Hindlimb muscle (tissue), 1 donor: ENCODE measurements around the gene PEPD. TPM values are rescaled to one million over a fixed set of nuclear protein-coding genes. Genes with fewer than 3 reads are reported as not detected.
A peak's percentile ranks its signal among the peaks of the same experiment; 100 is the strongest.
"Not testable (repeated sequence)": the region's sequence is repeated elsewhere in the genome, so short reads cannot be mapped to it uniquely, and the experiment has no call there.

ENCODE experiments used
- DNase-seq: peaks from one replicate; pipeline ENCODE4 v3.0.0-alpha.2; 2013
- polyA plus RNA-seq: library from polyadenylated mRNA; unstranded; fragments of 120-200 nt; gene quantifications from one replicate; pipeline ENCODE4 v1.2.1, GENCODE V29; 2013; ENCODE audit not compliant: insufficient read length

PEPD gene
- 43.4 TPM for polyA plus RNA-seq

DNA sequence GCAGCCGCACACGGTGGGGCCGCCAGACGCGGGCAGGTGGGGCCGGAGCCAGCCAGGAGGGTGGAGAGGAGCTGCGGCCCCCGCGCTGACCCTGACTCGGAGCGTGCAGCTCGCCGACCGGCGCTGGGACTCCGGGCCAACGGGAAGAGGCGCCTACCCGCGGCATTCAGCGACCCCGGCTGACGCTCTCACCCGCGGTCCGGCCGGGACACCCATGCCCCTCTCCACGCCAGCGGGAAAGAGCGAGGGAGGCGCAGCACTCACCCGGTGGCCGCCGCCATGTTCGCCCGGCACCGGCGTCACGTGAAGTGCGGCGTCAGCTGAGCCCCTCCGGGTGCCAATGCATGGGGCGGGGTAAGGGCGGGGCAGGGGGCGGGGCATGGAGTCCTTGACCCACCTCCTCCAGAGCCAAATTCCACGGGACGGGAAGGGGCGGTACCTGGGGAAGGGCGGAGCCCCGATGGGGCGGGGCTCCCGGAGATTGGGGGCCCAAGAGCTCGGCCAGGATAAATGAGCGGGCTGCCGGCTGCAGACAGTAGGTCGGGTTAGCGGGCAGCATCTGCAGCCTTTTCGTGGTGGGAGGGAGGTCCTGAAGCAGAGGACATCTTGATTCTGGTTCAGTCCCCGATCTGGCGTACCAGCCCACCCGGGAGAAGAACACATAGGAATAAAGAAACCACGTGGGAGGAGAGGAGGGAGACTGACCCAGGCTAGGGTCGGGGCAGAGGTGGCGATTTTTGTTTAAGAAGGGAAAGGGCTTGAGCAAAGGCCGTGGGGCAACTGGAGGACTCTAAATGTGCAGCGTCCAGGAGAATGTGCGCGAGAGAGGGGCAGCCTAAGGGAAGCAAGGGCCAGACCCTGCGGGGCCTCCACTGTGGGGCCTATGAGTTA lies at the start of gene PEPD:
Gene PEPD, minus strand, starts transcription at position 312 of the 891 bp plus-strand sequence. Its CDS starts 31 bp downstream, at position 281.
- peak; percentile 87 for DNase-seq

DNA sequence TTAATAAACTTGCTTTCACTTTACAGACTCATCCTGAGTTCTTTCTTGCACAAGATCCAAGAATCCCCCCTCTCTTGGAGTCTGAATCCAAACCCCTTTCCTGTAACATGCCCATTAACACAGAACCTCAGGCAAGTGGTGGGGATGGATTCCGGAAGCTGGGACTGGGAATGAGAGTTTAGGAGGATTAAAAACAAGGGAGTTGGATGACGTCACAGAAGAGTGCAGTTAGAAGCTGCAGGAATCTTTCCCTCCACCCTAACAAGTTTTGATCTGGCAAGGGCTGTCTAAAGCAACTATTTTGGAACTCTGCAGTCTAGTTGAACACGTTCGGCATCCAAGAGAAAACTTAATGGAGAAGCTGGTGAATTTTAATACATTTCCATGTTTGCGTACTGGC lies 48.2 kb upstream of the PEPD start:
- DNase-seq = no peak

DNA sequence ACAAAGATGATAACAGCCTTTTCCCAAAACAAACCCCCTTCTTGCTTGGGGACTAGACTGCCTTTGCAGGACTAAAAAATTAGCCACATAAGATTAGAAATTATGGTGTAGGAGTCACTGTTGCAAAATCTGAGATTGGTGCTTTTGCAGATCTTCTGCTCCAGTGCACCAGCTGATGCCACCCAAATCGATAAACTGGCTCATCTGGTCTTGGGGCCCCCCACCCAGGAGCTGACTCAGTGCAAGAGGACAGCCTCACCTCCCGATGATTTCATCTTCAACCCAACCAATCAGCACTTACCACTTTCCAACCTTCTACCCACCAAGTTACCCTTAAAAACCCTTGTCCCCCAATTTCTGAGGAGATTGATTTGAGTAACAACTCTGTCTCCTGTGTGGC lies 47.1 kb upstream of the PEPD start:
- no peak for DNase-seq

DNA sequence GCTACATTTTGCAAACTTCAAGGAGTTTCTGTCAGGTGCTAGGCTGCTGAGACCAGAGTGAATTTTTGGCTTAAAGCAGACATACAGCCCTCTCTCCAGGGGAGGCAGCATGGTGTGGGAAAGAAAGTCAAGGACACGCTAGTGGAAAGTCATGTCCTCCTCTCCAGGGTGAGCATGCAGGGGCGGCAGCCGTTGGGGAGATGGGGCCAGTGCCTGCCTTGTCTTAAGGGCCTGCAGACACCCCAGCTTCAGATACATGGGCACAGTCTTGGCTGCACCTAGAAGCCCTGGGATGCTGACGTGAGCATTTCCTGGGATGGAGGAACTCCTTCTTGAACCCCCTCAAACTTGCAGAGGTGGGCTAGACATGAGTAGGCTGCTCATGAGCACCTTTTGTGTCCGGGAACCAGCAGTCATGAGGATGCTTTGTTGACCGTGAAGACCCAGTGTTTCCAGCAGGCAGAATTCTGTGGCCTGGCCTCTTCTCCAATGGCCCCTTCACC lies 43.3 kb upstream of the PEPD start:
- DNase-seq = no peak

DNA sequence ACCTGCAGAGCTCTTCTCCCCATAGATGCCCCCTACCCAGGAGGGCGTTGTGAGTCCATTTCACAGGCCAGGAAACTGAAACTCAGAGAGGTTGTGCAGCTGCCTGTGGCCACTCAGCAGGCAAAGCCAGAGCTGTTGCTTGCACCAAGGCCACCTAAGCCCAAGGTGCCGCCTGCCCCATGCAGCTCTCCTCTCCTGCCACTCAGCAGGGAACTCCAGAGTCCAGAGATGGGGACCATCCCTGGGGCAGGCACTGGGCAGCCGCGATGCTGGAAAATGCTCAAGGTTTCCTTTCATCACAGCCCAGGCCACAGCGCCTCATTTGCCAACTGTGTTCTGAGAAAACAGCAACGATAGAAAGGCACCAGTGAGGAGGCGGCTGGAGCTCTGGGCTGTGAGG lies 41.0 kb upstream of the PEPD start:
- DNase-seq = no peak

DNA sequence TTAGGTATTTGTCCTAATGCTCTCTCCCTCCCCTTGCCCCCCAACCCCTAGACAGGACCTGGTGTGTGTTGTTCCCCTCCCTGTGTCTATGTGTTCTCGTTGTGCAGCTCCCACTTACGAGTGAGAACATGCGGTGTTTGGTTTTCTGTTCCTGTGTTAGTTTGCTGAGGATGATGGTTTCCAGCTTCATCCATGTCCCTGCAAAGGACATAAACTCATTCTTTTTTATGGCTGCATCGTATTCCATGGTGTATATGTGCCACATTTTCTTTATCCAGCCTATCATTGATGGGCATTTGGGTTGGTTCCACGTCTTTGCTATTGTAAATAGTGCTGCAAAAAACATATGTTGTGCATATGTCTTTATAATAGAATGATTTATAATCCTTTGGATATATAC lies 40.1 kb upstream of the PEPD start:
- DNase-seq = not testable (repeated sequence)

DNA sequence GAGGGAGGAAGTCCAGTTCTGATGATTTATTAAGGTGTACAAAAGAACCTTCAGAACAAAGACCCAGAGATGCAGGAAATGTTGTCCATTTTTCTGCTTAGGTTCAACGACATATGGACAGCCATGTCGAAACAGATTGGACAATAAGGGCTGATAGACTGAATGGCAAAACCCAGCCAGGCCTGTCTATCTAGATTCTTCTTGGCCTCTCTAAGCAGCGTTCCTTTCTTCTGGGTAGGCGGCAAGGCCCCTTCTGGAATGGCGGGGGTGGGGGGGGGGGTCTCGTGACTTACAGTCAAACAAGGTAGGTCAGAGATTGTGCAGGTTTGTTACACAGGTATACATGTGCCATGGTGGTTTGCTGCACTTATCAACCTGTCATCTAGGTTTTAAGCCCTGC lies 39.7 kb upstream of the PEPD start:
- no peak for DNase-seq

DNA sequence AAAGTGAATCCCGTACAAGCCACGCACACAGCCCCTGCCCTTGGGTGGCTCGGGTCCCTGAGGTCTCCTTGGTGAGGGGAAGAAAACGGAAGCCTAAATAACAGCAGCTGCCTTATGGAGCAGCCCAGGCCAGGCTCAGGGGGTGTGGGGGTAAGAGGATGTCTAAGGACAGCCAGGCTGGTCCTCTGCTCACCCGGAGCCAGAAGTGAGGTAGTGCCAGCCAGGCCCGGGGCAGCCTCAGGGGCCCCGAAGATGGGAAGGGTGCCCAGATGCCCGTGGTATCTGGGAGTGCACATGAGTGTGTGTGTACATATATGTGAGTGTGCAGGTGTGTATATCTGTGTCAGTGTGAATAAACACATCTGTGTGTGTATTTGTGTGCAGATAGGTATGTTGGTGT lies 38.4 kb upstream of the PEPD start:
- no peak for DNase-seq

DNA sequence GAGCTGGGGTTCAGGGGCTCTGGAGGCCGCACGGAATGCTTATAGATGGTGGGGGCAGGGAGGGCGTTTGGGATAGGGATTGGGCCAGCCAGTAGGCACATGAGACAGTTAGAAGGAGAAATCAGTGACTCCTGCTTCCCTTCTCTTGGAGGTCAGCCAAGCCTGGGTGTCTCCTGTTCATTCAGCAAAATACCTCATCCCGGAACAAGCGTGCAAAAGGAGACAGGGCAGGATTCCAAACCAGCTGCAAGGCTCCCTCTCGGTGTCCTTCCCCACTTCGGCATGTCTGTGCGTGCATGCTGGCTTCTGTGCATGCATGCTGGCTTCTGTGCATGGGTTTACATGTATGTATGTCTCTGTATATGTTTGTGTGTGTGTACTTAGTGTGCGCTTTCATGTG lies 37.3 kb upstream of the PEPD start:
- DNase-seq = peak; percentile 68

DNA sequence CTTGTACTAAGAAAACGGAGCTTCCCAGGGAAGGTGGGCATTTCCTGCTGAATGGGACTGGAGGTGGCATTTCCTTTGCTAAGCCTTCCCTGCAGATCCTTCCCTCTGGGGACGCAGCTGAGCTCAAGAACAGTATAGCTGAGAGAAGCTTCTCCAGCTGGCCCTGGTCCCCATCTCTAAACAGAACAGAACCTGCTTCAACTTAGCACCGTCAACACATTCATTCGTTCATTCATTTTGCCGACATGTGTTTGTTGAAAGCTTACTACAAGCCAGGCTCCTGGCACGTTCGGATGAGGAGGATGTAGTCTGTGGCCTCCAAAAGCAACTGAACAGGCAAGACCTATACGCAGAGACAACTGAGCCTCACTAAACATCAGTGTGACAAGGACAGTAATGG lies 36.6 kb upstream of the PEPD start:
- DNase-seq = no peak

DNA sequence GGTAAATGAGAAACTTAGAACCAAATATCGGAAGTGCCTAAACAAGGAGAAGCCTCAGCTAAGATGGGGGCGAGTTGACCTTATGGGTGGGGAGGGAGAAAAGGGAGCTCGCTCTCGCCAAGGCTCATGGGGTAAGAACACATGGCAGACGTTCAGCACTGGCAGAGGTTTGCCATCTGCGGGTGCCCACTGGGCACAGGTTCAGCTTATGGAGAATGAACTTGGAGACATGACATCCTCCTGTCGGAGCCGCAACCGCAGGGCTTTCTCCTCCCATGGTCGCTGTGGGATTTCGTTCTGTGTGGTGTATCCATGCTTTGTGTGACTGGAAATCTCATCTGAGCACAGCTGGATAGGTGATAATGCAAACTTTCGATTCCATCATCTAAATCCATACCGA lies 36.1 kb upstream of the PEPD start:
- DNase-seq = no peak

DNA sequence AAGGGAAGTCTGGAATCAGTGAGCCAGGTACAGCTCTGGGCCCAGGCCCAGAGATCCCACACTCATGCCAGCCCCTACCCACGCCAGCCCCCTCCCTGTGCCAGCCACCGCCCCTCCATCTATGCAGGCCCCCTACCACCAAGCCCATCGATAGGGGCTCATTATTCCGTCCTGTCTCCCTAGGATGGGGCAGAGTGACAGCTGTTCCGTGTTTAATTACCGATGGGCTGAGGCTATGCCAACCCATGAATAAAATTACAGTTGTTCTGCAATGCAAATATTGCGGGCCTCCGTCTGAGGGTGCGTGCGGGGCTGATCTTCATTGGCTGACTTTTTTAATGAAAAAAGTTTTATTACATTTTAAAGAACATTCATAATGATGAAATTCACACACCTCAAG lies 35.6 kb upstream of the PEPD start:
- DNase-seq = no peak

DNA sequence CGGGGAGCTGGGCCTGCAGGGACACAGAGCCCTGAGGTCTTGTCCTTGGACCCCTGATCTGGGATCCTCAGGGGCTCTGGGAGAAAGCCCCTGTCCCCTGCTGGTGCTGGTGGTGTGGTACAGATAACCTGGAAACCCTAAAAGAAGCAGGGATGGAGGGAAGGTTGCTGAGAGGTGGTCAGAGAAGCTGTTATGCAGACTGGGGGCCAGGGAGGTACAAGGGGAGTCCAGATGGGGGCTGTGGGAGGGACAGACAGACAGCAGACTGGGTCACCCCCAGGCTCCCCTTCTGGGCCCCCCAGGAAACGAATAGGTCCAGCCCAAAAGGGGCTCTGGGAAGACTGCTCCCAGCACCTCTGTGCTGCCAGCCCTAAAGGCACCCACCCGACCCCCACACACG lies 34.7 kb upstream of the PEPD start:
- no peak for DNase-seq

DNA sequence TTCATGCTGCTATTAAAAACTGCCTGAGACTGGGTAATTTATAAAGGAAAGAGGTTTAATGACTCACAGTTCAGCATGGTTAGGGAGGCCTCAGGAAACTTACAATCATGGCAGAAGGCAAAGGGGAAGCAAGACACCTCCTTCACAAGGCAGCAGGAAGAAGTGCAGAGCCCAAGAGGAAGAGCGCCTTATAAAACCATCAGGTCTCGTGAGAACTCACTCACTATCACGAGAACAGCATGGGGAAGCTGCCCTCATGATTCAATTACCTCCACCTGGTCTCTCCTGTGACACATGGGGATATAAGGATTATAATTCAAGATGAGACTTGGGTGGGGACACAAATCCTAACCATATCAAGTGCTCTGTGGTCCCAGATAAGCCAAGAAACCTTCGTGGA lies 34.1 kb upstream of the PEPD start:
- not testable (repeated sequence) for DNase-seq

DNA sequence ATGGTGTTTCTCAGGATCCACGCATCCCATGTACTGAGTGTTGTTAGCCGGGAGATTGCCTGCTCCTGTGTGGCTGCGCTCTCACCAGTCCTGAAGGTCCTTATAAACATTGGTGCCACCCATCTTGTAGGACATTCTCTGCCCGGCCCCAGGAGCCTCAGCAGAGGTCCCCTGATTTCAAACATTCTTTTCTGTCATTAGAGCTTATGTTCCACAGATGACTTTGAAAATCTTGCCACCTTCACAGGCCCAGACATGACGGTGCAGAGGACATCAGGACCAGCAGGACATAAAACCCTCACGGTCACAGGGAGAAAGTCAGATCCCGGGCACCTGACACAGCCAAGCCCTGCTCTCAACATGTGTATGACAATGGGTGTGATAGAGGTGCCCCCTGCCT lies 33.2 kb upstream of the PEPD start:
- no peak for DNase-seq

DNA sequence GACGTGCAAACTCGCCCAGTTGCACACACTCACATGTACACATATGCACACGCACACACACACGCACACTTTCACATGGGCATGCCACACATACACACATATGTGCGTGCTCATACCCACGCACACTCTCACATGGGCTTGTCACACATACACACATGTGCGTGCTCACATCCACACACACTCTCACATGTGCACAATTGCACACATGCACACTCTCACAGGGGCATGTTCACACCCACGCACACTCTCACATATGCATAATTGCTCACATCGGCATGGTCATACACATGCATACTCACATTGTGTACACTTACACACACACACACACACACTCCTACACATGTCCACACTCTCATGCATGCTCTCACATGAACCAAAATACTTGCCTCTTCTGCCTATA lies 32.8 kb upstream of the PEPD start:
- DNase-seq = no peak

DNA sequence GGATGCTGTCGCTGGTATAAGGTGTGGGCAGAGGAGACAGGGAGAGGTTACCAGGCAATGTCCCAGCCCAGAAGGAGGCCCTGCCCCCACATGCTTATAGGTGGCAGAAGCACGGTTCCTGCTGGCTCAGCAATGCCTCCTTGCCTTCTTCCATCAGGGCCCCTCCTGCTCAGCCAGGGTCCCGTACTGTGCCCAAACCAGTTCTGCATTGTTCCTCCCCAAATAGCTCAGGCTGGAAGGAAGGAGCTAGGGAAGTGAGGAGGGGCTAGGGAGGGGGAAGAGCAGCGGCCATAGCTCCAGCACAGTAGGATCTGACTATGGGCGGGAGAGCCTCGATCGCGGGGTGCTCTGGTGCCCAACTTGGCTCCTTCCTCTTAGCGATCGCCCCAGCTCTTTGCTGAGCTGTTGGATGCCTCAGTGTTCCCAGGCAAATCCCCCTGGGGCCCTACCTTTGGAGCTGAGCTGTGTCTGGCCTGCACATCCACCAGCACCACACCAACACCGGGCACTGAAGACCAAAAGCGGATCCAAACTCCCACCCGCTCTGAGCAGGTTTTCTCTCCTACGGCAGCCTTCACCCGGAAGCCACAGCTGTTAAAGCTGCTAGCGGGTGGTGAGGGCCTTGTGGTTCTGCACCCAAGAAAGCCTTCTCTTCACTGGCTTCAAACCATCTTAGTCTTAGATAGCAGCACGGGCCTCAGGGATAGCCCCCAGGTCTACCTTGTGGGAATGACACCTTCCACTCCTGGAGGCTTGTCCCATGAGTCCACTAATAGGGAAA lies 32.1 kb upstream of the PEPD start:
- no peak for DNase-seq

DNA sequence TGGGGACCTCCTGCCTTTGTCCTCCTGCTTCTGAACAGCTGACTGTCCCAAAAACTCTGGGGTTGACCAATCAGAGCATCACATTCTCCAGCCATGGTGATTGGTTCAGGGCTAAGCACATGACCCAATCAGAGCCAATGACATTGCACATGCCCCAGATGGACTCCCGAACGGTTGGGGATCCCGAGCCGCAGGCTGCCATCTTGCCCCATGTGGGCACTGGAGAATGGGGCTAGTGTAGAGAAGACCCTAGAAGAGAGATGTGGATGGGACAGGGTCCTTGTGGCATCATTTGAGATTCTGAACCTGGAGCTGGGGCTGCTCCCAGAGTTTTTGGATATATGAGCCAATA lies 31.3 kb upstream of the PEPD start:
- DNase-seq = no peak

DNA sequence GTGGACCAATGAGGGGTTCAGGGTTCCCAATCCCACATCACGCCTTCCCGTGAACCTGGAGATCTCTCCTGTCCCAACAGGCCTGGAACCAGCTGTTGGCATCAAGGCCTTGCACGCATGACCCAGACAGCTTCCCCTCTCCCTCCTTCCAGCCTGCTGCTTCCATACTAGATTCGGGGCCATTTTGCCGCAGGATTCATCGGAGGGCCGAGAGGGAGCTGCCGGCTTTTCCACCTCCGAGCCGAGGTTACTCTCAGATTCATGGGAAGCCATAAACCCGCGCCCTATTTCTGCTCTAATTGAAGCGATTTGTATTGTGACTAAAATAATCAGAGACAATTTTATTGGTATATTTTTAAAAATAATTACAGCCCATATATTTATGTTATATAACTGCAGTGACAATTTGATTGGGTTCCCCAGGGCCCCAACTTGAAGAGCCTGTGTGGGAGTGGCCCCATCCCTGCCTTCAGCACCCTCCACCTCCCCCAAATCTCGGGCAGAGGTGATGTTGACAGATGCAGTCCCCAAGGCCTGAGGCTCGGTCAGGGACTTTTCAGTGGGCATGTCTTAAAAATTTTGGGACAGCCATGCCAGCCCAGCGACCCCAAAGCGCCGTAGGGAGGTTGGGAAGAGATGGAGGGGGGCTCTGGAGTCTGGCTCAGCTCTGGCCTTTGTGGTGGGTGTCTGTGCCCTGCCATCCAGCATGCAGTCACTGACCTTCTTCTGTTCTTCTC lies 30.8 kb upstream of the PEPD start:
- DNase-seq = no peak

DNA sequence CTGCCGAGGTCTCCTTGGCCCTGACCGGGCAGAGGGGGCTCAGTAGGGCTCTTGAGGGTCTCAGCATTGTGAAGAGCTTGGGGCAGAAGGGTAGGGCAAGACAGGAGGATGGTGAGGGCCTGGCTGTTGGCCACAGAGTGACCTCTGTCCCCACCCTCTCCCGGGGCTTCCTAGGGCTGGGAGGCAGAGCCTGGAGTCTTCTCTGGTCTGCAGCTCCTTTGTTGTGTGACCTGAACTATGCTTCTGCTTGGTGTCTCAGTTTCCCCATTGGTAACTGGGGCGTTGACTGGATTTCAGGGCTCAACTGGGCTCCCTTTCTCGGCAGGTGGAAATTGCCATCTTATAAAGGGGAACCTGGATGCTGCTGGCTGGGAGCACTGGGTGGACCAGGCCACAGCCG lies 30.1 kb upstream of the PEPD start:
- no peak for DNase-seq

DNA sequence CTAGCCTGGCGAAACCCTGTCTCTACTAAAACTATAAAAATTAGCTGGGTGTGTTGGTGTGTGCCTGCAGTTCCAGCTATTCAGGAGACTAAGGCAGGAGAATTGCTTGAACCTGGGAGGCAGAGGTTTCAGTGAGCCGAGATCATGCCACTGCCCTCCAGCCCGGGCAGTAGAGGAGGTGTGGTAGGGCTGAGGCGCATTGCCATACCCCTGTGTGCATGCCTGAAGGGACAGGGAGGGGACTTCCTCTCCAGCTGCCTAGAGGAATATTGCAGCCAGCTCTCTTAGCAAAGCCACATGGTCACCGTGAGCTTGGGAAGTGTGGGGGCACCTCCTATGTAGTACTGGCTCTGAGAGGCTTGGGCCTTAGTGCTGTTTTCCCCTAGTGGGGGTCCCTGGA lies 29.2 kb upstream of the PEPD start:
- DNase-seq = no peak

DNA sequence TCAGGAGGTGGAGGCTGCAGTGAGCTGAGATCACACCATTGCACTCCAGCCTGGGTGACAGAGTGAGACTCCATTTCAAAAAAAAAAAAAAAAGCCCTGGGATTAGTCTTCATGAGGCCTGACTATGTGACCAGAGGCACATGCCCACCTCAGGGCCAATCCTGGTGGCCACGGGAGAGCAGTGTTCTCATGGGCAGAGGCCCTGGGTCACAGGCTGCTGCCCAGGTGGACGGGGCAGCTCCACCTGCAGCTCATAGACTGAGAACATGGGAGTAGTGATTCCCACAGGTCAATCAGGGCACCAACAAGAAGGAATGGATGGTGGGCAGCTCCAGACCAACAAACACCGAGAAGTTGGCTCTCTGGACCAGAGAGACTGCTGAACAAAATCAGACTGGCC lies 26.1 kb upstream of the PEPD start:
- no peak for DNase-seq

DNA sequence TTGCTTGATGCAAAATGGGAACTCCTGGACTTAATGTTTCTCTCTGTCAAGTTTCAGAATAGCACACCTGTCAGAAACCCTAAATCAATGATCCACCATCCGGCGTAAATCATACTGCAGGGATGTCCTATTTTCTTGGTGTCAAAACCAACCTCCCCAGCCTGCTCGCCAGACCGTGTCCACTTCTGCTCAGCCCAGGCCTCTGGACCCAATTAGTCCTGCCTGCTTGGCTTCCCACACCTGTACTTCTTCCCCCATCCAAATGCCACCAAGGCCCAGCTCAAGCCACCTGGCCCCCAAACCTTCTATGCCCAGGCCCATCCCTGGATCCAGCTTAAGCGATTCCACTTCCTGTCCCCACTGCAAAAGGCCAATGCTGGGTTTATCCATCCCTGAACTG lies 25.1 kb upstream of the PEPD start:
- DNase-seq = no peak
